GM19023 (cell line): ENCODE results near the gene WDR54.
"Not testable (repeated sequence)": the region's sequence is repeated elsewhere in the genome, so short reads cannot be mapped to it uniquely, and the experiment has no call there.

Source experiments
- ATAC-seq: cut with Tn5 transposase; IDR thresholded peaks from one replicate; pipeline ENCODE4 v1.9.1; 2021; ENCODE audit warnings: mild to moderate bottlenecking, moderate library complexity; ENCODE audit not compliant: unreplicated experiment

The WDR54 gene

DNA sequence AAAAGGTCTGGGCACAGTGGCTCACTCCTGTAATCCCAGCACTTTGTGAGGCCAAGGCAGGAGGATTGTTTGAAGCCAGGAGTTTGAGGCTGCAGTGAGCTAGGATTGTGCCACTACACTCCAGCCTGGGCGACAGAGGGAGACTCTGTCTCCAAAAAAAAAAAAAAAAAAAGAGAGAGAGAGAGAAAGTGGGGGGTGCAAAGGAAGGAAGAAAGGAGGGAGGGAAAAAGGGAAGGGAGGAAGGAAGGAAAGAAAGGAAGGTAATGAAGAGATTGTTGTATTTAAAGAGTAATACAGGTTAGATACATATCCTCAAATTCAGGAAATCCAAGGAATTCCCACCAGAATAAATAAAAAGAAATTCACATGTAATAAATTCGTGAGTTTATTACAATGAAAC is 19.6 kb upstream of the WDR54 start:
- no peak for ATAC-seq

- ATAC-seq, result no peak
Measured at GRCh38 chr2:74406035-74406434, 15.5 kb upstream of the WDR54 start.

GRCh38 chr2:74407682-74408081 is 13.8 kb upstream of the WDR54 start:
- no peak for ATAC-seq

DNA sequence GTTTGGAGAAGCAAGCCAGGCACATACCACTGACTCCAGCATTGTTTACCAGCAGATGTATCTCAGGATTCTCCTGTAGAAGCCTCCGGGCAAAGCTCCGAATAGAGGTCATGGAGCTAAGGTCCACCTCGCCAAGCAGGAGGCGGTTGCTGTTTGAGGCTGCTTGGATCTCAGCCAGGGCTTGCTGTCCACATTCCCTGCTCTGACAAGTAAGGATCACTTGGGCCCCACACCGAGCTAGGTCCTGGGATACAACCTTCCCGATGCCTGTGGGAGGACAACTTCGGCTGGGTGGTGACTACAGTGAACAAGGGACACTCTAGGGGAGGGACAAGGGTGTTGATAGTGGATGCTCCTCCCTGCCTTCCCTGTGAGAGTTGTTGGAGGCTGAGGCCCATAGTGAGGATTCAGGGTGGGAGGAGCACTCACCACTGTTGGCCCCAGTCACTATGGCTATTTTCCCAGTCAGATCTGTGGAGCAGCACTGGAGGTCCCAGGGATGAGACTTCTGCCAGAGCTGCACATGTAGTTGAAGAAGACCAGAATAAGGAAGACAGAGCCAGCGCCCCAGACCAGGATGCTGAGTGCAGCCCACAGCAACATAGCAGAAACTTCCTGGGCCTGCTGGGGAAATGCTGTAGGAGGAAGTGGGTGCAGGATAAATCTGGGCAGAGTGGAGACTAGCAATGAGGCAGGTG is 8.4 kb upstream of the WDR54 start:
- no peak for ATAC-seq

DNA sequence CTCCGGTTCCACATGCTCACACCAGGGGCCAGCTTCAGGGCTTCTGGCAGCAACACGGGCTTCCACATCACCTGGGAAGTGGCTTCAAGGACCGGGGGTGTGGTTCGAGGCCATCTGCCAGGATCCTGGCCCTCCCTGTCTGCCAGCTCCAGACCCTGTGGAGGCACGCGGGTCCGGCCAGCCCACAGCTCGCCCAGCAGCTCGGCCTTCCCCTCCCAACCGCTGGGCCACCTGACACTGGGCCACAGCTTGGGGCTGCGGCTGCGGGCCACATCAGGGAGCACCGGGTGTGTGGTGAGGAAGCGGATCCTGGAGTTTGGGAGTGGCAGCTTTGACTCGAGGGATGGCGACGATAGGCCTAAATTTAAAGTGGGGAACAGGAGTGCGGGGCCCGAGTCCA is 7.1 kb upstream of the WDR54 start:
- no peak for ATAC-seq

- ATAC-seq, result no peak
Measured at GRCh38 chr2:74414881-74415761, 6.4 kb upstream of the WDR54 start.

GRCh38 chr2:74415762-74416395 is 5.7 kb upstream of the WDR54 start:
- no peak for ATAC-seq

DNA sequence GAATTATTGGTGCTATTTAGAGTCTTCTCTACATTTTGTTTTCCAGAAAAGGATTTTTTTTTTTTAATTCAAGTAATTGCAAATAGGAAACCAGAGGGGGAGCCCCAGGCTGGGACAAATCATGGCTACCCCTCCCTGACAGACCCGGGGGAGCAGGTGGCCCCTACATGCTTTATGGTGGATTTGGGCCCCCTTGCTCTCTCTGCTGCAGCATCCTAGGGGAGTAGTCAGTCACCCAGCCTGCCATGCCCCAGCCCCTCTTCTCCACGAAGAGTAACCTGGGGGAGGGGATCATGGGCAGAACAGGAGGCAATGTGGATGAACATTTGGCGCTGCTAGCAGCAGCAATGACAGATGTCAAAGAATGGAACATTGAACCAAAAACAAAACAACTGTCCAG is 4.8 kb upstream of the WDR54 start:
- ATAC-seq, result no peak

DNA sequence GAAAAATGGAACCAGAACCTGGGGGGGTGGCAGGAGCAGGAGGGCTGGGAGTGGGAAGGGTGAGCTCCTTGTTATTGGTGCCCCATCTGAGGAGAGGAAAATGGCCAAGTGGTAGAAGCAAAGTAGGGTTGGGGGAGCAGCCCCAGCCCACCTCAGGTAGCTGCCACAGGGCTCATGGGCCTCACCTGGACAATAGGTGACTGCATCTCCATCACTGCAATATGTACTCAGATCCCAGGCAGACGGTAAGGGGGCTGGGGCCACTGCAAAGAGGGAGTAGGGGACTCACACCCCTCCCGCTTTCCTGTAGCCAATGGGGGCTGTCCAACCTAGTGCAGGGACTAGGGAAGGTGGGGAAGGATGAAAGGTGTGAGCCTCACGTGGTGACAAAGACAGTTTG is 4.3 kb upstream of the WDR54 start:
- ATAC-seq, result no peak

- ATAC-seq, result no peak
Measured at GRCh38 chr2:74417763-74418162, 3.8 kb upstream of the WDR54 start.

GRCh38 chr2:74418312-74418711 is 3.2 kb upstream of the WDR54 start:
- no peak for ATAC-seq

DNA sequence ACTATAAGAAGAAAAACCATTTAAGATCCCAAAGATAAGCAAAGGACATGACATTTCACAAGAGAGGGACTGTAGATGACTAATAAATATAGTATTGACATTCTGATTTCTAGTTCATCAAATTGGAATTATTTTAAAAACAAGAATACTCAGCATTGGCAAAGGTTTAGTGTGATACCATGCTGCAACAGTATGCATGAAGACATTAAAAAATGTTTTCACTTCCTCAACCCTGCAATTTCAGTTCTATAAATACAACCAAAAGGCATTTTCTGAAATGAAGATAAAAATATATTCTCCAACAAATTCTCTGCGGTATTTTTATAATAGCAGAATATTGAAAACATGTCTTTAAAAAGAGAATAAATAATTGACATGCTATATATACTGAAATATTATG is 2.2 kb upstream of the WDR54 start:
- no peak for ATAC-seq

DNA sequence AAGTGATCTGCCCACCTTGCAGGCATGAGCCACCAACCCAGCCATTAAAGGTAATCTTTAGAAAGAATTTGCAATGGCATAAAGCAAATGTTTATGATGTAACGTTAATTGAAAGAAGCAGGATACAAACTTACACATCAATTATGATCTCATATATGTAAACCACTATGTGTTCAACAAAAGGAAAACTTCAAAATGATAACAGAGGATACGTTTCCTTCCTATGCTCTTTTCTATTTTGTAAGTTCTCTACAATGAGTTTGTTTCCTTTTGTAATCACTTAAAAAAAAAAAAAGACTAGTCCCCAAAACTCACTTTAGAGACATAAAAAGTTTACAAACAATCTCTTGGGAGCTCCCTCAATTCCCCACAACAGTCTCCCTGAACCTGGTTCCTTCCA is 1.5 kb upstream of the WDR54 start:
- ATAC-seq, result no peak

GRCh38 chr2:74420443-74421103 is 957 bp upstream of the WDR54 start:
- ATAC-seq, result not testable (repeated sequence)

DNA sequence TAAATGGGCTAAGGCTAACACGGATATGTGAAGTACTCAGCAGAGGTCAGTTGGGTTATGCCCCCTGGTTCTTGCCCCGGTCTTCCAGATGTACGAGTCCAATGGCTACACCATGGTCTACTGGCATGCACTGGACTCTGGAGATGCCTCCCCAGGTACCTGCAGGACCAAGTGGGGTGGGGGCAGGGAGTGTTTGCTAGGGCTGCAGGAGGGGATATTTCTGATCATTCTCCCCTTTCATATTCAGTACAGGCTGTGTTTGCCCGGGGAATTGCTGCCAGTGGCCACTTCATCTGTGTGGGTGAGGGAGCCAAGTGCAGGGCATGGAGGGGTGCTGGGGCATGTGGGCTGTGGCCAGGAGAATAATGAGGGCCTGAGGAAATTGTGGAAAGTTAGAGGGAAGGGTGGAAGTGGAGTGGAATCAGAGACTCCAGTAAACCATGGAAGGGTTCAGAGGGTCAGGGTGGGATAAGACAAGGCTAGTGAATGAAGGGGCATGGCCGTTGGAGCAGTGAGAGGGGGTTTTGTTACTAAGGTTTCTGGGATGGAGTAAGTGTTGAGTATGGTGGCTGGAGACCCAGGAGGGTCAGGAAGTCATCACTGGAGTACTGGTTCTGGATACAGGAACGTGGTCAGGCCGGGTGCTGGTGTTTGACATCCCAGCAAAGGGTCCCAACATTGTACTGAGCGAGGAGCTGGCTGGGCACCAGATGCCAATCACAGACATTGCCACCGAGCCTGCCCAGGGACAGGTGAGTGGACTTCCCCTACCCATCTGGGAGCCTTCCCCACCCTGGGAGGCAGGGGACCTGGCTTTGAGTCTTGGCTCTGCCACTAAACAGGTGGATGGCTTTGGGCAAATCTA is 1.9 kb downstream of the WDR54 start:
- no peak for ATAC-seq

DNA sequence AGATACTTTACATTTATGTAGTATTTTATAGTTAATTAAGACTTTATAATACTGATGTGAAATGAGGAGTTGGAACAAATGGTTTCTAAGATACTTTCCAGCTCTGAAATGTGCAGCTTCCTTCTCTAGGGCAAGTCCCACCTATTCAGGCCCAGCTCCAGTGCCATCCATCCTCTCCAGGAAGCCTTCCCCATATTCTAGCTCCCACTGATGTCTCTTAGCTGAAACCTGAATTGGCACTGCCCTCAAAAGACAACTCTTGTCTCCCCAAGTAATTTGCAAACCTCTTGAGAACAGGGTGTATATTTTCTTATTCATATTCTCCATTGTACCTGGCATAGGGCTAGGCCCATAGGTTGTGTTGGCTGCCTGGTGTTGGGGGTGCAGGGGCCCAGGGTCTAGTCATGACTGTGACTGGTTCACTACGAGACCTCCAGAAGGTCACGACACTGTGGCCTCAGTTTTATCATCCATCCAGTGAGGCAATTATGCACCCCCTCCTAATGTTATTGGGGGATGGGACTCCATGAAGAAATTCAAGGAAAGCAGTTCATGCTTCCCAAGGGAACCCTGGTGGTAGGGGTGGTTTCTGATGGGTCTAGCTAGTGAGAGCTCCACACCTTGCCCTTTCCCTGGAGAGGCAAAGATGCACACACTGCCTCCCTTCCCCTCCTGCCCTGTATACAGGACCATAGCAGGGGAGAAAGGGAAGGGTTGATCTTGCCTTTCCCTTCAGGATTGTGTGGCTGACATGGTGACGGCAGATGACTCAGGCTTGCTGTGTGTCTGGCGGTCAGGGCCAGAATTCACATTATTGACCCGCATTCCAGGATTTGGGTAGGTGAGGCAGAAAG is 2.8 kb downstream of the WDR54 start:
- ATAC-seq, result no peak

- ATAC-seq, result no peak
Measured at GRCh38 chr2:74424995-74425406, 3.5 kb downstream of the WDR54 start.

GRCh38 chr2:74425523-74425922 is 4.0 kb downstream of the WDR54 start:
- ATAC-seq, result no peak

DNA sequence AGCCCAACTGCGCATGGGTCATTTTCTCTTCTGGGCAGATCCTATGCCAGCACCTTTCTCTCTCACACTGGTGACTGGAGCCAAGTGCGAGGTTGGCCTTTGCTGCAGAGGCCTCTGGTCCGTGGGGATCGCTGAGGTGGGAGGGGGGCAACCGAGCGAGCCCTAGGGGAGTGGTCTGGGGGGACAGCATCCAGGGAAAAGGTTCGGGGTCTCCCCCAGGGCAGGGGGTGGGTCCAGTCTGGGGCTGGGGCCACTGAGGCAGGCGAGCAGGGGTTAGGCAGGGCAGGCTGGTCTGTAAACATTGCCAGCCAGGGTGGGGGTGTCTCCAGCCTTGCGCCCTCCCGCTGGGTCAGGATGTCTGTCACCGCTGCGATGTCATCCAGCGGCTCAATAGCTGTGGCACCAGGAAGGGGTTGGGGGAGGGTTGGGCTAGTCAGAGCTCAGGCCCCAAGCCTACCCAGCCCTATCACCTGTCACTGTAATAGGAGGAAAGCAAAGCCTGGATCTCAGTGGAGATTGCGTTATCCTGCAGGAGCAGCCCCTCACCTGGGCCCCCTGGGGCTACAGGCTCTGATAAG is 4.7 kb downstream of the WDR54 start:
- ATAC-seq, result no peak
